ENCODE measurements around the gene SEM1. TPM values are rescaled to one million over a fixed set of nuclear protein-coding genes. Genes with fewer than 3 reads are reported as not detected.

SEM1 gene
- total RNA-seq, 1 donor from 2014 or later: 60.4 TPM

DNA sequence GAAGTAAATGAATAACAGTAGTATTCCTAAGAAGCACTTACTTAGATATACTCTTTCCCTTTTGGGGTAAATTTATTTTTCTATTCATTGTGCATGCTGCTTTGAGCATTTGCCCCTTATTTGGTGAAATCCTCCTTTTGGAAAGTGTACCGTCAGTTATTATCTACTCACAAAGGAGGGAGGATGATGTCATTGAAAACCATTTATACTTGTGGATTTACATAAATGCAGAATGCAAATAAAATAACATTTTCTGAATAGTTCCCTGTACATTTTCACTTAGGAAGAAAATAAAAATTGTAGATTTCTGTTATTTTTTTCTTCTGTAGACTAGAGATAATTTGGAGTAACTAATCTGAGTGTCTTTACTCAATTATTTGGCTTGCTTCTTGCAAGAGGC lies 29.5 kb upstream of the SEM1 start:
- no peak overlapping the region for H3K27ac Mint-ChIP-seq (ENCODE audit: unreplicated experiment)
- H3K9me3 Mint-ChIP-seq (ENCODE audit: unreplicated experiment): no peaks in the 10 kb centered on the region

DNA sequence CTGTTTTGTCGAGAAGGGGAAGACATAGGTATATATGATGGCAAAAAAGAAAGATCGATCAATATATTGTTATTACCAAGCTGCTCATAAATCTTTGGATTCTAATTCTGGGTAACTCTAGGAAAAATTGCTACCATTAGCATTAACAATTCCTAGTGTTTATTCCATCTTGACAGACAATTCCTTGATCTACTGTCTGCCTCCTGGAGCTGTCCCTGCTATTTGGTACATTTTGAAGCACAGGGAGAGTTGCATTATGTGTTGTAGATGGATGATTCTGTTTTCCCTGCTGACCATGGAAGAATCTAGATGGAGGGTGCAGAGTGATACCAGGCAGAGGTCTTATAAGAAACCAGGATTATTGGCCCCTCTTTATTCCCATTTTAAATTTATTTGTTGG lies 29.1 kb upstream of the SEM1 start:
- DNase-seq (ENCODE audit: low spot score): no peak
- H3K9me3 Mint-ChIP-seq (ENCODE audit: unreplicated experiment): no peaks in the 10 kb centered on the region
- H3K4me1 Mint-ChIP-seq (ENCODE audit: unreplicated experiment): peaks cover 3% of the 10 kb centered on the region
- no peaks in the 10 kb centered on the region for H3K36me3 Mint-ChIP-seq (ENCODE audit: low read depth, unreplicated experiment)
- TF ChIP-seq, protein P1, sequence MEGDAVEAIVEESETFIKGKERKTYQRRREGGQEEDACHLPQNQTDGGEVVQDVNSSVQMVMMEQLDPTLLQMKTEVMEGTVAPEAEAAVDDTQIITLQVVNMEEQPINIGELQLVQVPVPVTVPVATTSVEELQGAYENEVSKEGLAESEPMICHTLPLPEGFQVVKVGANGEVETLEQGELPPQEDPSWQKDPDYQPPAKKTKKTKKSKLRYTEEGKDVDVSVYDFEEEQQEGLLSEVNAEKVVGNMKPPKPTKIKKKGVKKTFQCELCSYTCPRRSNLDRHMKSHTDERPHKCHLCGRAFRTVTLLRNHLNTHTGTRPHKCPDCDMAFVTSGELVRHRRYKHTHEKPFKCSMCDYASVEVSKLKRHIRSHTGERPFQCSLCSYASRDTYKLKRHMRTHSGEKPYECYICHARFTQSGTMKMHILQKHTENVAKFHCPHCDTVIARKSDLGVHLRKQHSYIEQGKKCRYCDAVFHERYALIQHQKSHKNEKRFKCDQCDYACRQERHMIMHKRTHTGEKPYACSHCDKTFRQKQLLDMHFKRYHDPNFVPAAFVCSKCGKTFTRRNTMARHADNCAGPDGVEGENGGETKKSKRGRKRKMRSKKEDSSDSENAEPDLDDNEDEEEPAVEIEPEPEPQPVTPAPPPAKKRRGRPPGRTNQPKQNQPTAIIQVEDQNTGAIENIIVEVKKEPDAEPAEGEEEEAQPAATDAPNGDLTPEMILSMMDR (IDR thresholded peaks at IDR 0.05; ENCODE audit: unreplicated experiment): no peak
- H3K27me3 Mint-ChIP-seq (ENCODE audit: unreplicated experiment): no peaks in the 10 kb centered on the region
- H3K4me3 Mint-ChIP-seq (ENCODE audit: unreplicated experiment): no peak overlapping the region
- H3K27ac Mint-ChIP-seq (ENCODE audit: unreplicated experiment): no peak overlapping the region

More for the DNA sequence above, 29.5 kb upstream of the SEM1 start:
- Mint-ChIP-seq H3K4me1 (ENCODE audit: unreplicated experiment) (peaks cover 3% of the 10 kb centered on the region), H3K27me3 (ENCODE audit: unreplicated experiment) (no peaks in the 10 kb centered on the region), H3K36me3 (ENCODE audit: low read depth, unreplicated experiment) (no peaks in the 10 kb centered on the region), H3K4me3 (ENCODE audit: unreplicated experiment) (no peak overlapping the region)
- no peak for DNase-seq (ENCODE audit: low spot score)
- TF ChIP-seq, protein P1 (IDR thresholded peaks at IDR 0.05; ENCODE audit: unreplicated experiment): no peak

DNA sequence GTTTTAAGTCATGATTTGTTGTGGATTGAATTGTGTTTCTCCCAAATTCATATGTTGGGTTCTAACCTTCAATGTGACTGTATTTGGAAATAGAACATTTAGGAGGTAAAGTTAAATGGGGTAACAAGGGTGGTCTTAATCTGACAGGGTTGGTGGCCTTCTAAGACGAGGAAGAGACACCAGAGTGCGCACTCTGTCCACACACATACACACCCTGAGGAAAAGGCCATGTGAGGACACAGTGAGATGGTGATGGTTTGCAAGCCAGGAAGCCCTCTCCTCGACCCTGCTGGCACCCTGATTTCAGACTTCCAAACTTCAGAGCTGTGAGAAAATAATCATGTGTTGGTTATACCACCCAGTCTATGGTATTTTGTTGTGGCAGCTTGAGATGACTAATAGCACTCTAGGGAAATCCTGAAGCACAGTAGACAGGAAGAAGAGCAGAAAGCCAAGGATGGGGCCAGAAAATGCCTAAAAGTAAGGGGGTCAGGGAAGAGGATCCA lies 28.0 kb upstream of the SEM1 start:
- peaks cover 3% of the 10 kb centered on the region for H3K4me1 Mint-ChIP-seq (ENCODE audit: unreplicated experiment)
- TF ChIP-seq, protein P1 (IDR thresholded peaks at IDR 0.05; ENCODE audit: unreplicated experiment): no peak
- no peaks in the 10 kb centered on the region for H3K27me3 Mint-ChIP-seq (ENCODE audit: unreplicated experiment)
- H3K36me3 Mint-ChIP-seq (ENCODE audit: low read depth, unreplicated experiment): no peaks in the 10 kb centered on the region
- no peaks in the 10 kb centered on the region for H3K9me3 Mint-ChIP-seq (ENCODE audit: unreplicated experiment)
- no peak overlapping the region for H3K4me3 Mint-ChIP-seq (ENCODE audit: unreplicated experiment)
- no peak for DNase-seq (ENCODE audit: low spot score)
- no peak overlapping the region for H3K27ac Mint-ChIP-seq (ENCODE audit: unreplicated experiment)

DNA sequence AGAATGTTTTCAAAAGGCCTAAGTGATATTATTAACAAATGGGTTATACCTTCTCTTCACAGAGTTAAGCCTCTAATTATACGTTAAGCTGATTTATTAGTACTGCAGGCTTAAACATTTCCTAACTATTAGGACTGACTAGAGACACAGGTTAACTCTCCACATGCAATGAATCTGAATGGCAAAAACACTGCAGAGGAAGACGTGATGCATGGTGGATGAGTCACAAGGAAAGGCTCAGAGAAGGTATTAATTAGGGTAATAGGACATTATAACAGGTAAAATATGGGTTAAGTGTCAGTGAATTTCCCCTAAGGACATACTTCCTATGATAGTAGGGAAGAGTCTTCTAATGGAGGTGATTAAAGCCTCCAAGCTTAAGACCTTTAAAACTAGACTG lies 24.7 kb upstream of the SEM1 start:
- H3K27ac Mint-ChIP-seq (ENCODE audit: unreplicated experiment): no peak overlapping the region
- TF ChIP-seq, protein P1 (IDR thresholded peaks at IDR 0.05; ENCODE audit: unreplicated experiment): no peak
- H3K9me3 Mint-ChIP-seq (ENCODE audit: unreplicated experiment): no peaks in the 10 kb centered on the region
- H3K36me3 Mint-ChIP-seq (ENCODE audit: low read depth, unreplicated experiment): no peaks in the 10 kb centered on the region
- no peaks in the 10 kb centered on the region for H3K4me1 Mint-ChIP-seq (ENCODE audit: unreplicated experiment)
- H3K27me3 Mint-ChIP-seq (ENCODE audit: unreplicated experiment): peaks cover 2% of the 10 kb centered on the region
- H3K4me3 Mint-ChIP-seq (ENCODE audit: unreplicated experiment): no peak overlapping the region
- DNase-seq (ENCODE audit: low spot score): no peak

DNA sequence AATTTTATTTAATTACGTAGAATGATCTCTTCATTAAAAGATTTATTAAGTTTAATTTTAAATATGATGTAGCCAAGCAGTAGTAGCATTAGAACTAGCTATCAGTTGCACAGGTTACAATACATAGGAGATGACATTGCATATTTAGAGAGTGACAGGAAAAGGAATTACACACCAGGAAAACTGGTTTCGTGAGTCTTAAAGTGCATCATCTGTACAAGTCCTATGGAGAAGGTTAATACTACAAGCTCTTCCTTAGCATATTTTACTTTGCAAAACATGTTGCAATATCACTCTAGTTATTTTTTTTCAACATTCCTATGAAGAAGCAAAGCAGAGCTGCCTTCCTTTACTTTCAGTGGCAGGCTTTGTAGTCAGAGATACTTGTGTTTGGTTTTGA lies 20.2 kb upstream of the SEM1 start:
- H3K4me1 Mint-ChIP-seq (ENCODE audit: unreplicated experiment): no peaks in the 10 kb centered on the region
- H3K4me3 Mint-ChIP-seq (ENCODE audit: unreplicated experiment): no peak overlapping the region

More for the DNA sequence above, 20.2 kb upstream of the SEM1 start:
- Mint-ChIP-seq H3K27me3 (ENCODE audit: unreplicated experiment) (peaks cover 2% of the 10 kb centered on the region), H3K36me3 (ENCODE audit: low read depth, unreplicated experiment) (no peaks in the 10 kb centered on the region), H3K9me3 (ENCODE audit: unreplicated experiment) (no peaks in the 10 kb centered on the region), H3K27ac (ENCODE audit: unreplicated experiment) (no peak overlapping the region)
- no peak for DNase-seq (ENCODE audit: low spot score)
- TF ChIP-seq, protein P1 (IDR thresholded peaks at IDR 0.05; ENCODE audit: unreplicated experiment): no peak

Data from endothelial cell (in vitro differentiated cells).